ENCODE data around the gene GJA3.

GJA3 gene

DNA sequence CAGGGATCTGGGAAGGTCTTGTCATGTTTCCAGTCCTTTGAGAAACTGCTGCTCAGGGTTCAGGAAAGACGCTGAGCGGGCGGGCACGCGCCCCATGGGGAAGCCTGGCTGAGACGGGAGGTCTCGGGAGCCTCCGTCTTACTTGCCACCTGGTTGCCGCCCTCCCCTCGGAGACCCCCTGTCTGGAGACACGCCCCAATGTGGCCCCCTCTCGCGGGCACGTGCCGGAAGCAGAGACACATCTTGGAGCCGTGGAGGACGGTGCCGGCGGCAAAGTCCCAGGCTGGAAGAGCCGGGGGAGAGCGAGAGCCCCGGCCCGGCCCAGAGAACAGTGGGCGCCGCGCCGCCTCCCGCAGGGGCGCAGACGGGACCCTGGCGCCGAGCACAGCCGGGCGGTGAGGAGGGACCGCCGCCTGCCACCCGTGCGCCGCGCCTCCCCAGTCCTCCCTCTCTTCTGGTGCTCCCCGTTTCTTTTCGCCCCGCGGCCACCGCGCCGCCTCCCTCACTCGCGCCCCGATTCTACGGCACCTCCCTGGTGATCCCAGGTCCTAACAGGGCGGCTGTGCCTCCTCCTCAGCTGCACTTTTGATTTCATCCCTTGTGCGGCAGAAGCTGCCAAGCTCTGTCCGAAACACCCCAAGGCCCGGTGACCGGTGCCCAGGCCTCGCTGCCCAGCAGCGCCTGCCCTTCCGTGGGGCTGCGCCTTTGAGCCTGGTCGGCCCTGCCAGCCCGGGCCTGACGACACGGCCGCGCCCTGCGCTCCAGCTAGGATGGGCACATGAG is 16.4 kb upstream of the GJA3 start:
- Histone ChIP-seq H3K9me3 (ENCODE audit: control insufficient read depth, insufficient read depth, low read length) (no peaks in the 10 kb centered on the region), H3K9ac (ENCODE audit: low read depth, low read length) (no peak overlapping the region), H3K4me3 (ENCODE audit: low read depth, low read length) (no peak overlapping the region), H3K36me3 (ENCODE audit: control insufficient read depth, insufficient read depth, low read length) (no peaks in the 10 kb centered on the region), H3K4me1 (ENCODE audit: control insufficient read depth, insufficient read depth, low read length) (no peaks in the 10 kb centered on the region), H3K27me3 (ENCODE audit: control insufficient read depth, insufficient read depth, low read length) (peaks cover 24% of the 10 kb centered on the region)

DNA sequence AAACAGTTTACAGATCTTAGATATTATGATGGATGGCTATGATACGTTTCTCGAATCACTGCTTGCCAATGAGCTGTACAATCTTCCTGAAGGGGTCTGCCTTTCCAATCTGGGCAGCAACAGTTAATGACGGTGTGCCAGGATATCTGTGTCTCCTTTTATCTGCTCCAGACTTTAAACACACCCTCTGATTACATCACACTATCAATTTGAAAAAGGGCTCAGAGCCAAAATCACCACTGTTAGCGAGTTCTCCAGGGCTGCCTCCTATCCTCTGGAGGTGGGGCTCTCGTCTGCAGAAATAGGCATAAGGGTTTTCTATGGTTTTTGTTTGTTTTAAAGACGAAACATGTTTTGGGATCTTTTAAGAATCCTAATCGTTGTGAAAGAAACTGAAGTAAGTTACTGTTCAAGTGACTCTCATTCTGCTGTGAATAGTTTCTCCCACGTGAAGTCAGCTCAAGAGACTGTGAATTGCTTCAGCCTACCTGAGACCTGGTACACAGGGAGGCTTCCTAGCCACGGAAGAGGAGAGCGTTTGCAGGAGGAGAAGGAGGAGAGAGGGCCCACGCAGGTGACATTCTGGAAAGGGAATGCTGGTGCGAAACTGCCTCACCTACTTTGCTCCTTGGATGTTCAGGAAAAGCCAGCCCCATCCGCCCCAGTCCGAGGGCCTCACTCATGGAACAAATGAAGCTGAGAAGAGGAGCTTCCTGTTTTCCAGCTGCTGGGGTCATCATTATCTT is 15.2 kb upstream of the GJA3 start:
- Histone ChIP-seq H3K4me1 (ENCODE audit: control insufficient read depth, insufficient read depth, low read length) (no peaks in the 10 kb centered on the region), H3K27me3 (ENCODE audit: control insufficient read depth, insufficient read depth, low read length) (peaks cover 24% of the 10 kb centered on the region)

DNA sequence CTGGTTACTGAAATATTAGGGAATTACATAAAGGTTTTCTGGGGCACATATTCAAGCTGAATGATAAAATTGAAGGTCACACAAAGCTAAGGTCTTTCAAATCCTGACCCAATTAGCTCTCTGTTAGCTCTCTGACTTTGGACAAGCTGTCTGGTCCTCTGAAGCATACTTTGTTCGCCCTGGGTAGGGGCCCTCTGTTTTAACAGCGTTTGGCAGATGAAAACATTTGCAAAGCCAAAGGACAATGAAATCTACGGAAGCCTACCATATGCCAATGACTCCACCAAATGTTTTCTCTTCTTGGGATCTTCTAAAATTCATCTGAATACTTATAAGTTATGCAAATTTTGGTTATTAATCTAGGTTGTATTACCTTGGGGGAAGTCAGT is 14.5 kb upstream of the GJA3 start:
- no peaks in the 10 kb centered on the region for H3K36me3 ChIP-seq (ENCODE audit: control insufficient read depth, insufficient read depth, low read length)
- H3K4me3 ChIP-seq (ENCODE audit: low read depth, low read length) = no peak overlapping the region
- no peaks in the 10 kb centered on the region for H3K9me3 ChIP-seq (ENCODE audit: control insufficient read depth, insufficient read depth, low read length)
- no peaks in the 10 kb centered on the region for H3K4me1 ChIP-seq (ENCODE audit: control insufficient read depth, insufficient read depth, low read length)
- H3K27me3 ChIP-seq (ENCODE audit: control insufficient read depth, insufficient read depth, low read length) = peaks cover 24% of the 10 kb centered on the region
- H3K9ac ChIP-seq (ENCODE audit: low read depth, low read length) = no peak overlapping the region

More for the DNA sequence above, 15.2 kb upstream of the GJA3 start:
- H3K9ac ChIP-seq (ENCODE audit: low read depth, low read length) = no peak overlapping the region
- H3K4me3 ChIP-seq (ENCODE audit: low read depth, low read length) = no peak overlapping the region
- no peaks in the 10 kb centered on the region for H3K9me3 ChIP-seq (ENCODE audit: control insufficient read depth, insufficient read depth, low read length)
- no peaks in the 10 kb centered on the region for H3K36me3 ChIP-seq (ENCODE audit: control insufficient read depth, insufficient read depth, low read length)

DNA sequence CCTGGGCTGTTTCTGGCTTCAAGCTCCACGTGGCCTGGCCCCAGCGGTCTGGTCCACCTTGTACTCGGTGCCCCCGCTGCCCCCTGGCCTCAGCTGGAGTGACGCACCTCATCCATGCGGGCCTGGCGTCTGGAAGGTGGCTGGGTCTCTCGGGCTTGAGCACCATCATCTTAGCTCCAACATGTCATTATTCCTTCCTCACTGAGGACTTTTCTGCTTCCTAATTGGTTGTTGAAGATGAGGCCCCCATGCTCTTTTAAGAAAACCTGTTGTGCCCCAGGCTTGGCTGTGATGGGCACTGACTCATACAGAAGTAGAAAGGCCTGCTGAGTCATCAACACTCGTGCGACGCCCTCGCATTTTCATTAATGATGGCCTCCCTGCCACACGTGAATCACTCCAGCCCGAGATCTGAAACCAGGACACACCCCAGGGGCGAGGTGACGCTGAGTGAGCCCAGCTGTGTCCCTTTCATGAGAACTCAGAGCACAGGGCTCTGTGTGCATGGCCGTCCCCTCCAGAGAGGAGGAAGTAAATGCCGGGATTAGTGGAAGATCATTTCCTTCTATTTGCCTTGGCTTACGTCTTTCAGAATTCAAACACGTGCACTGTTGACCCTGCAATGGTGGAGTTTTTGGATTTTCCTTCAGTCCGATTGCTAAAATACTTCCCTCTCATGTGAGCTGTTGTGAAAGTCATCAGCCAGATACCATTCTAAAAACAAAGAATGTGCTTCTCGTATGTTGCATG is 14.0 kb upstream of the GJA3 start:
- Histone ChIP-seq H3K9ac (ENCODE audit: low read depth, low read length) (no peak overlapping the region), H3K36me3 (ENCODE audit: control insufficient read depth, insufficient read depth, low read length) (no peaks in the 10 kb centered on the region), H3K4me1 (ENCODE audit: control insufficient read depth, insufficient read depth, low read length) (no peaks in the 10 kb centered on the region), H3K27me3 (ENCODE audit: control insufficient read depth, insufficient read depth, low read length) (peaks cover 24% of the 10 kb centered on the region), H3K9me3 (ENCODE audit: control insufficient read depth, insufficient read depth, low read length) (no peaks in the 10 kb centered on the region), H3K4me3 (ENCODE audit: low read depth, low read length) (no peak overlapping the region)

DNA sequence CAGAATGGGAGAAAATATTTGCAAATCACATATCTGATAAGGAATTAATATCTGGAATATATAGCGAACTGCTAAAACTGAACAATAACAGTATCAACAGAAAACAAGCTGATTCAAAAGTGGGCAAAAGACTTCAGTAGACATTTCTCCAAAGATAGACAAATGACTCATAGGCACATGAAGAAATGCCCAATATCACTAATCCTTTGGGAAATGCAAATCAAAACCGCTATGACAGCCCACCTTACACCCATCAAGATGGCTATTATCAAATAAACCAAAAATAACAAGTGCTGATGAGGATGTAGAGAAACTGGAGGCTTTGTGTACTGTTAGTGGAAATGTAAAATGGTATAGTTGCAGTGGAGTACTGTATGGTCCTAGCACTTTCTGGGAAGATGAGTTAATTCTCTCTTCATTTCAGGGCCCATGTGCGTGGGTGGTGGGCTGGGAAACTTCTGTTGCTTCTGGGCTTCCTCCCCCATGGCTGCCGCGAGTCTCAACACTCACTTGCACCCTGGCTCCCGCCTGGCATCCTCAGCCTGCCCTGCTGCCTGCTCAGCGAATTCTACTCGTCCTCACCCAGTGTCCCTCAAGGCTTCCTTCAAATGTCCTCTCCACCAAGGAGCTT is 12.4 kb upstream of the GJA3 start:
- Histone ChIP-seq H3K27me3 (ENCODE audit: control insufficient read depth, insufficient read depth, low read length) (peaks cover 19% of the 10 kb centered on the region), H3K4me1 (ENCODE audit: control insufficient read depth, insufficient read depth, low read length) (no peaks in the 10 kb centered on the region), H3K4me3 (ENCODE audit: low read depth, low read length) (no peak overlapping the region), H3K36me3 (ENCODE audit: control insufficient read depth, insufficient read depth, low read length) (no peaks in the 10 kb centered on the region), H3K9ac (ENCODE audit: low read depth, low read length) (no peak overlapping the region), H3K9me3 (ENCODE audit: control insufficient read depth, insufficient read depth, low read length) (no peaks in the 10 kb centered on the region)

DNA sequence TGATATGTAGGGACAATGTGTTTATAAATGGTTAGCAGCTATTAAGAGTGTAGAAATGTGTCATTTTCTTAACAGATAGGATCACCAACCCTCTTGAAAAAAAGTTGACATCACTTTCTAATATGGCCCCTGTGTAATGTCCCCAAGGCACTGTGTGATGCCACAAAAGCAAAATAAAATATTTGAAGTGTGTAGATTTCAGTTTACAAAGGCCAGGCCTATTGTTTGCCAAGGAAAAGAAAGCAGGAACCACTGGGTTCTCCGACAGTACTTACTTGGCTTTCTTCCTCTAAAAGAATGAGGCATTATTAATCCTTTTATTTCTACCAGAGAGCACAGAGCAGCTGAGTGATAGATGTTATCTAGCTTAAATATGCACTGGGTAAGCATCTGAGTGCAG is 10.5 kb upstream of the GJA3 start:
- Histone ChIP-seq H3K27me3 (ENCODE audit: control insufficient read depth, insufficient read depth, low read length) (peaks cover 5% of the 10 kb centered on the region), H3K36me3 (ENCODE audit: control insufficient read depth, insufficient read depth, low read length) (no peaks in the 10 kb centered on the region), H3K4me1 (ENCODE audit: control insufficient read depth, insufficient read depth, low read length) (no peaks in the 10 kb centered on the region), H3K9ac (ENCODE audit: low read depth, low read length) (no peak overlapping the region), H3K9me3 (ENCODE audit: control insufficient read depth, insufficient read depth, low read length) (no peaks in the 10 kb centered on the region), H3K4me3 (ENCODE audit: low read depth, low read length) (no peak overlapping the region)

DNA sequence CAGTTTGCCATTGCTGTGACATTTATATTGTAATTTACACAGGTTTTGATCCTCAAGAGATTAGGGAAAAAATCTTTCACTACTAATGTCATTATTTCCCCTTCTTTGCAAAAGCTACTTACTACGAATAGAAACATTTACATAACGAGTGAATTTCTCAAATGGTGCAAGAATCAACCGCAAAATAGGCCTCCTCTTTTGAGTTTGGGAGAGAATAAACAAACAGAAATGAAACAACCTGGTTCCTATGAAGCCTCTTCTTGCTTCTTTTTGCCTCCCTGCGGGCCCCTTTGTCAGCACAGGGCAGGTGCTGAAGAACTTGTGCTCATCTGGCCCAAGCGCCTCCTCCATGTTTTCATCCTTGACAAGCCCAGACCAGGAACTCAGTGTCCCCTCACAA is 10.1 kb upstream of the GJA3 start:
- no peaks in the 10 kb centered on the region for H3K36me3 ChIP-seq (ENCODE audit: control insufficient read depth, insufficient read depth, low read length)
- H3K4me3 ChIP-seq (ENCODE audit: low read depth, low read length) = no peak overlapping the region
- H3K4me1 ChIP-seq (ENCODE audit: control insufficient read depth, insufficient read depth, low read length) = no peaks in the 10 kb centered on the region
- no peaks in the 10 kb centered on the region for H3K9me3 ChIP-seq (ENCODE audit: control insufficient read depth, insufficient read depth, low read length)
- no peak overlapping the region for H3K9ac ChIP-seq (ENCODE audit: low read depth, low read length)
- H3K27me3 ChIP-seq (ENCODE audit: control insufficient read depth, insufficient read depth, low read length) = peaks cover 2% of the 10 kb centered on the region

DNA sequence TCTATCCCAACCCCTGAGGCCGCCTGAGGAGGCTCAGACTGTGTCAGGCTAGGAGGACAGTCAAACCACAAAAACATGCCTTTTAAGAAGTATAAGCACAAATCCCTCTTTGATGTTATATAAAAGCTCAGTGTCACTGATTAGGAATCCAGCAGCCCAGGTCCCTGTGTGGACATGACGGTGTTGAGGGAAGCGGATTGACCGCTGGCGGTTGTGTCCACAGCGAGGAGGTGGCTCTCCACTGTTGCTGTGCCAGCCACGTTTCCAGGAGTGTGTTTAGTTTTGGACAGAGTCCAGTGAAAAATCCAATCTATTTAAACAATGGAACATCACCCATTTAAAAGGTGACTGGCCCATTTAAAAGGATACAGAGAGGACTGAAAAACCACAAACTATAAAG is 7.5 kb upstream of the GJA3 start:
- Histone ChIP-seq H3K27me3 (ENCODE audit: control insufficient read depth, insufficient read depth, low read length) (peaks cover 2% of the 10 kb centered on the region), H3K9ac (ENCODE audit: low read depth, low read length) (no peak overlapping the region), H3K36me3 (ENCODE audit: control insufficient read depth, insufficient read depth, low read length) (no peaks in the 10 kb centered on the region), H3K9me3 (ENCODE audit: control insufficient read depth, insufficient read depth, low read length) (no peaks in the 10 kb centered on the region), H3K4me1 (ENCODE audit: control insufficient read depth, insufficient read depth, low read length) (no peaks in the 10 kb centered on the region), H3K4me3 (ENCODE audit: low read depth, low read length) (no peak overlapping the region)

DNA sequence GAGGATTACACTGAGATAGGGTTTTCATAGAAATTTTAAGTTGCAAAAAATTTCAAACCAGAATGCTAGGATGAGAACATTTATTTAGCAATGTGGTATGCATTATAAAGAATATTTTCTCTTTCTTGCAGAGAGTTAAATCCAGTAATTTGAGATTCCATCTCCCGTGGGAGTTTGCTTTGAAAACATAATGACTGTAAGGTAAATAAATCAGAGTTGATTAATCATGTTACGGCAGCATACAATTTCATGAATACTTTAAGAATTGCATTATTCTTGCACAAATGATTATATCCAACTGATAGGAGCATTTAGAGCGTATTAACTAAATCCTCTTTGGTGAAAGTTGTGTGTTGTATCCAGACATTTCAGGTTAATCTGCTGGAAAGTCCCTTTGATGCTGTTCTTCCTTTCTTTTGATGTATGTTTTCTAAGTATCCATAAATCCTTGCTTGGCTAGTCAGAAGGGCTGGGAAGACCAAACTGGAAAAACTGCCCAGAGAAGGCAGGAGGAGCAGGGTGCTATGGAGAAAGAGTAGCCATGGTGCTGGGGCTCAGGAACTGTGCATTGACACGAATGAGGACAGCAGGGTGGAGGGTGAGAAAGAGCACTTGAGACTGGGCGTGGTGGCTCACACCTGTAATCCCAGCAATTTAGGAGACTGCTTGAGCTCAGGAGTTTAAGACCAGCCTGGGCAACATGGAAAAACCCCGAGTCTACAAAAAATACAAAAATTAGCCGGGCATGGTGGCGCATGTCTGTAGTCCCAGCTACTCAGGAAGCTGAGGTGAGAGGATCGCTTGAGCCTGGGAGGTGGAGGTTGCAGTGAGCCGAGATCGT is 4.8 kb upstream of the GJA3 start:
- no peak overlapping the region for H3K4me3 ChIP-seq (ENCODE audit: low read depth, low read length)

DNA sequence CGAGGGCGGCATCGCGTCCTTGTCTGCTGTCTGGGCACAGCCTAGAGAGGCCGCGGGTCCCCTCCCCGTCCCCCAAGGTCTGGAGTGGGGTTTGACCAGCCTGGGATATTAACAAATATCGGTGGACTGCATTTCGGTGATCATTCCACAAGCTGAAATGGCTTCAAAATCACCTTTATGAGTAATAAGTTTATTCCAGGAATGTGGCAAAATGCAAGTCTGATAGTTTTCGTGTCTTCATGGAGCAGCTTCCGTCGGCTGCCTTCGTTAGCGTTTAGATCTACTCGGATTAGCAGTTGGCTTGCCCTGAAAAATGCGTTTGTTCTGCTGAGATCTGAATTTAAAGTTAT is 1.1 kb upstream of the GJA3 start:
- H3K9me3 ChIP-seq (ENCODE audit: control insufficient read depth, insufficient read depth, low read length) = no peaks in the 10 kb centered on the region
- H3K36me3 ChIP-seq (ENCODE audit: control insufficient read depth, insufficient read depth, low read length) = no peaks in the 10 kb centered on the region
- H3K4me1 ChIP-seq (ENCODE audit: control insufficient read depth, insufficient read depth, low read length) = no peaks in the 10 kb centered on the region
- no peak overlapping the region for H3K9ac ChIP-seq (ENCODE audit: low read depth, low read length)
- H3K4me3 ChIP-seq (ENCODE audit: low read depth, low read length) = peak overlapping the region; percentile 66
- peaks cover 59% of the 10 kb centered on the region for H3K27me3 ChIP-seq (ENCODE audit: control insufficient read depth, insufficient read depth, low read length)

More for the DNA sequence above, 4.8 kb upstream of the GJA3 start:
- Histone ChIP-seq H3K9me3 (ENCODE audit: control insufficient read depth, insufficient read depth, low read length) (no peaks in the 10 kb centered on the region), H3K9ac (ENCODE audit: low read depth, low read length) (no peak overlapping the region), H3K36me3 (ENCODE audit: control insufficient read depth, insufficient read depth, low read length) (no peaks in the 10 kb centered on the region), H3K4me1 (ENCODE audit: control insufficient read depth, insufficient read depth, low read length) (no peaks in the 10 kb centered on the region), H3K27me3 (ENCODE audit: control insufficient read depth, insufficient read depth, low read length) (peaks cover 24% of the 10 kb centered on the region)

Measured in iPS-15b (cell line).